Measurements from ENCODE around the gene RAB40B. TPM values are rescaled to one million over a fixed set of nuclear protein-coding genes. Genes with fewer than 3 reads are reported as not detected.

Gene RAB40B
- polyA plus RNA-seq, 10 donors, result 34.7 to 51.0 (median 44.1) TPM

- no peak for DNase-seq
Observed at GRCh38 chr17:82696916-82697807, 1.3 kb downstream of the RAB40B start.

- DNase-seq, result no peak
Observed at GRCh38 chr17:82696259-82696658, 2.2 kb downstream of the RAB40B start.

GRCh38 chr17:82694647-82695046, 3.9 kb downstream of the RAB40B start:
- no peak for DNase-seq

- no peak for DNase-seq
Observed at GRCh38 chr17:82693168-82693867, 5.2 kb downstream of the RAB40B start.

GRCh38 chr17:82692268-82692667, 6.2 kb downstream of the RAB40B start:
- no peak for DNase-seq

GRCh38 chr17:82691714-82692113, 6.8 kb downstream of the RAB40B start:
- no peak for DNase-seq

- DNase-seq, result no peak
Observed at GRCh38 chr17:82690786-82691489, 7.6 kb downstream of the RAB40B start.

GRCh38 chr17:82689077-82689476, 9.4 kb downstream of the RAB40B start:
- DNase-seq, result no peak

GRCh38 chr17:82687871-82688270, 10.6 kb downstream of the RAB40B start:
- no peak for DNase-seq

- DNase-seq, result no peak
Observed at GRCh38 chr17:82687375-82687861, 11.1 kb downstream of the RAB40B start.

GRCh38 chr17:82686366-82687324, 11.9 kb downstream of the RAB40B start:
- no peak for DNase-seq

GRCh38 chr17:82685291-82685690, 13.2 kb downstream of the RAB40B start:
- no peak for DNase-seq

GRCh38 chr17:82684228-82684841, 14.2 kb downstream of the RAB40B start:
- DNase-seq, result no peak

- no peak for DNase-seq
Observed at GRCh38 chr17:82683534-82683933, 15.0 kb downstream of the RAB40B start.

GRCh38 chr17:82681547-82681946, 17.0 kb downstream of the RAB40B start:
- DNase-seq, result no peak

- DNase-seq, result no peak
Observed at GRCh38 chr17:82679586-82680465, 18.7 kb downstream of the RAB40B start.

- DNase-seq, result no peak
Observed at GRCh38 chr17:82678265-82678891, 20.1 kb downstream of the RAB40B start.

GRCh38 chr17:82677353-82677925, 21.1 kb downstream of the RAB40B start:
- DNase-seq, result no peak

Data from muscle of back (tissue), 11 donors.